Chondrocyte (in vitro differentiated cells): ENCODE measurements around the gene PRKCA. TPM values are rescaled to one million over a fixed set of nuclear protein-coding genes. Genes with fewer than 3 reads are reported as not detected.
"Not testable (repeated sequence)": the region's sequence is repeated elsewhere in the genome, so short reads cannot be mapped to it uniquely, and the experiment has no call there.

ENCODE experiments used
- DNase-seq: peaks from one replicate; pipeline ENCODE4 v3.0.0; 2021; ENCODE audit warnings: mixed read lengths, low spot score
- H3K27ac Mint-ChIP-seq: one replicate; pipeline ENCODE4 v1.8.0; 2021; ENCODE audit warnings: mild to moderate bottlenecking, moderate library complexity, mixed read lengths; ENCODE audit not compliant: unreplicated experiment
- H3K27me3 Mint-ChIP-seq: 2 replicates; pipeline ENCODE4 v1.8.0; 2021; ENCODE audit warnings: low read depth, mixed read lengths
- H3K36me3 Mint-ChIP-seq: 2 replicates; pipeline ENCODE4 v1.8.0; 2021; ENCODE audit warnings: low read depth, mixed read lengths
- H3K4me1 Mint-ChIP-seq: 2 replicates; pipeline ENCODE4 v1.8.0; 2021; ENCODE audit warnings: low read depth, mild to moderate bottlenecking, mixed read lengths
- H3K4me3 Mint-ChIP-seq: one replicate; pipeline ENCODE4 v1.8.0; 2021; ENCODE audit warnings: mild to moderate bottlenecking, moderate library complexity, mixed read lengths; ENCODE audit not compliant: unreplicated experiment
- H3K9me3 Mint-ChIP-seq: 2 replicates; pipeline ENCODE4 v1.8.0; 2021; ENCODE audit warnings: low read depth, mixed read lengths
- total RNA-seq: library from RNA; stranded (reverse); gene quantifications from 3 replicates; pipeline ENCODE4 v1.2.1, GENCODE V29; 2021
- TF ChIP-seq, protein P1 (sequence below): fragments of 200-600 bp; sonication (generic); IDR thresholded peaks from 2 replicates; pipeline ENCODE4 v1.5.0; 2021; ENCODE audit warnings: antibody characterized with exemption, mild to moderate bottlenecking, moderate library complexity

Gene PRKCA
- total RNA-seq, 1 donor from 2014 or later, result 51.5 TPM

DNA sequence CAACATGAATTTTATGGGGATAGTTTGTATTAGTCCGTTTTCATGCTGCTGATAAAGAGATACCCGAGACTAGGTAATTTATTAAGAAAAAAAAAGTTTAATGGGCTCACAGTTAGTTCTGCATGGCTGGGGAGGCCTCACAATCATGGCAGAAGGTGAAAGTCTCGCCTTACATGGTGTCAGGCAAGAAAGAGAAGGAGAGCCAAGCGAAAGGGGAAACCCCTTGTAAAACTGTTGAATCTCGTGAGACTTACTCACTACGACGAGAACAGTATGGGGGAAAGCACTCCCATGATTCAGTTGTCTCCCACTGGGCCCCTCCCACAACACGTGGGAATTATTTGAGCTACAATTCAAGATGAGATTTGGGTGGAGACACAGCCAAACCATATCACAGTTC lies 181.5 kb downstream of the PRKCA start:
- DNase-seq, result no peak
- Mint-ChIP-seq H3K36me3 (no peaks in the 10 kb centered on the region), H3K9me3 (peaks cover 7% of the 10 kb centered on the region), H3K4me3 (no peak overlapping the region), H3K4me1 (peaks cover 7% of the 10 kb centered on the region), H3K27ac (no peak overlapping the region), H3K27me3 (no peaks in the 10 kb centered on the region)
- TF ChIP-seq, protein P1, sequence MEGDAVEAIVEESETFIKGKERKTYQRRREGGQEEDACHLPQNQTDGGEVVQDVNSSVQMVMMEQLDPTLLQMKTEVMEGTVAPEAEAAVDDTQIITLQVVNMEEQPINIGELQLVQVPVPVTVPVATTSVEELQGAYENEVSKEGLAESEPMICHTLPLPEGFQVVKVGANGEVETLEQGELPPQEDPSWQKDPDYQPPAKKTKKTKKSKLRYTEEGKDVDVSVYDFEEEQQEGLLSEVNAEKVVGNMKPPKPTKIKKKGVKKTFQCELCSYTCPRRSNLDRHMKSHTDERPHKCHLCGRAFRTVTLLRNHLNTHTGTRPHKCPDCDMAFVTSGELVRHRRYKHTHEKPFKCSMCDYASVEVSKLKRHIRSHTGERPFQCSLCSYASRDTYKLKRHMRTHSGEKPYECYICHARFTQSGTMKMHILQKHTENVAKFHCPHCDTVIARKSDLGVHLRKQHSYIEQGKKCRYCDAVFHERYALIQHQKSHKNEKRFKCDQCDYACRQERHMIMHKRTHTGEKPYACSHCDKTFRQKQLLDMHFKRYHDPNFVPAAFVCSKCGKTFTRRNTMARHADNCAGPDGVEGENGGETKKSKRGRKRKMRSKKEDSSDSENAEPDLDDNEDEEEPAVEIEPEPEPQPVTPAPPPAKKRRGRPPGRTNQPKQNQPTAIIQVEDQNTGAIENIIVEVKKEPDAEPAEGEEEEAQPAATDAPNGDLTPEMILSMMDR, result no peak

DNA sequence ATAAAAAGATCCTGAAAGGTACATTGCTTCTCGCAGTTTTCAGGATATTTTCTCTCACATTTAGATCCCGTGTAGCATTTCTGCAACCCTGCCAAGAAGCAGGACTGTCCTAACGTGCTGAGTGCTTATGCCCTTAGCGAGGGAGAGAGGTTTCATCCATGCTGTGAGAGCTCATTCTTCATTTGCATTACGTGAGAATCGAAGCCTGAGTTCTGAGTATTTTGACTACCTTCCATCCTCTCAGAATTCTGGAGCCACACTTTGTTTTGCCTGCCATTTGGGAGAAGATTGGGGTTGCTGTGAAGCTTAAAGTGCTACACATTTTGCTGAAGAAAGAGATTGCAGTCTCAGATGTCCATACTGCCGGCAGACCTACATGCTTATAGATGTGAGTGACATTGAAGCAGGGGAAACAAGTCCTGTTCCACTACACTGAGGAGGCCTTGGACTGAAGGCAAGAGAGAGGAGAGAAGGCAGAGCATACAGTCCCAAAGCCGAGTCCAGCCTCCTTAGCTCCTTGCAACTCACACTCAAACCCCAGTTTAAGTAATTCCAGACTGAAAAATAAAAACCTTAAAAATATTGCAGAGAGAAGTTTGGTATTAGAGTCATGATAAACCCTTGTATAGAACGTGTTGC lies 183.0 kb downstream of the PRKCA start:
- Mint-ChIP-seq H3K4me1 (peaks cover 7% of the 10 kb centered on the region), H3K36me3 (no peaks in the 10 kb centered on the region), H3K9me3 (no peaks in the 10 kb centered on the region), H3K4me3 (no peak overlapping the region), H3K27ac (no peak overlapping the region), H3K27me3 (no peaks in the 10 kb centered on the region)
- no peak for DNase-seq
- TF ChIP-seq, protein P1, result no peak

- TF ChIP-seq, protein P1, result no peak
- no peak overlapping the region for H3K4me3 Mint-ChIP-seq
- no peaks in the 10 kb centered on the region for H3K9me3 Mint-ChIP-seq
- H3K4me1 Mint-ChIP-seq, result peaks cover 7% of the 10 kb centered on the region
- H3K36me3 Mint-ChIP-seq, result no peaks in the 10 kb centered on the region
- H3K27me3 Mint-ChIP-seq, result no peaks in the 10 kb centered on the region
- no peak overlapping the region for H3K27ac Mint-ChIP-seq
- no peak for DNase-seq
These were observed 184.7 kb downstream of the PRKCA start for GRCh38 chr17:66487121-66487520.

- Mint-ChIP-seq H3K4me3 (no peak overlapping the region), H3K27me3 (no peaks in the 10 kb centered on the region)
These were observed 185.6 kb downstream of the PRKCA start for GRCh38 chr17:66487981-66488468.

DNA sequence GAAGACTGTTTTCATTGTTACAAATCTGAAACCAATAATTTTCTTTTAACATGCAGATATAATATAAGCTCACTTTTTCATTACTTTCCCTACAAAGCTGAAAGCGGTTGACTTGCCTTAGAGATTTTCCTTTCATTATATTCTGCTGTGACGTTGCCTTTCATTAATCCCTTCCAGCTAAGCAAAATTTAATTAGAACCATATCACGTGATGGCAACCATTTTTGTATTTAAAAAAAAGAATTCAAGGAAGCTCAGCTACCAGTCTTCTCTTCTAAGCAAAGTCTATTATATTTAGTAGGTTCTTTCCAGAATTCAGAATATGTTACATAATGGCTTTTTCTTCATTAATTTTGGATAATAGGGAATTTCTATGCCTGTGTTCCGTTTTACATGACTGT lies 186.5 kb downstream of the PRKCA start:
- DNase-seq, result no peak
- H3K9me3 Mint-ChIP-seq, result no peaks in the 10 kb centered on the region
- H3K36me3 Mint-ChIP-seq, result no peaks in the 10 kb centered on the region
- TF ChIP-seq, protein P1, result no peak
- H3K4me1 Mint-ChIP-seq, result peaks cover 21% of the 10 kb centered on the region
- H3K27ac Mint-ChIP-seq, result no peak overlapping the region
- H3K4me3 Mint-ChIP-seq, result no peak overlapping the region
- H3K27me3 Mint-ChIP-seq, result no peaks in the 10 kb centered on the region

More at GRCh38 chr17:66487981-66488468, 185.6 kb downstream of the PRKCA start:
- no peak overlapping the region for H3K27ac Mint-ChIP-seq
- H3K4me1 Mint-ChIP-seq, result peaks cover 12% of the 10 kb centered on the region
- TF ChIP-seq, protein P1, result no peak
- no peak for DNase-seq
- no peaks in the 10 kb centered on the region for H3K9me3 Mint-ChIP-seq
- no peaks in the 10 kb centered on the region for H3K36me3 Mint-ChIP-seq

DNA sequence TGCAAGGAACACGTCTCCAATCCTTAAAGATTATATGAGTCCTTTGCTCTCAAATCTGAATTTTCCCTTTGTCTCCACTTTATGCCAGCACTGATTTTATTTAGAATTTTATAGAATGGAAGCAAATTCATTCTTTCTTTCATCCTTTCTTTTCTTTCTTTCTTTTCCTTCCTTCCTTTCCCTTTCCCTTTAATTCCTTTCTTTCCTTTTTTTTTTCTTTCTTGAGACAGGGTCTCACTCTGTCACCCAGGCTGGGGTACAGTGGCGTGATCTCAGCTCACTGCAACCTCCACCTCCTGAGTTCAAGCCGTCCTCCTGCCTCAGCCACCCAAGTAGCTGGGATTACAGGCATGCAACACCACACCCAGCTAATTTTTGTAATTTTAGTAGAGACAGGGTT lies 187.2 kb downstream of the PRKCA start:
- not testable (repeated sequence) for DNase-seq, H3K9me3 Mint-ChIP-seq, H3K27me3 Mint-ChIP-seq, H3K4me3 Mint-ChIP-seq, H3K27ac Mint-ChIP-seq, H3K36me3 Mint-ChIP-seq
- H3K4me1 Mint-ChIP-seq, result peaks cover 28% of the 10 kb centered on the region
